Left colon (tissue), 2 donors: ENCODE results near the gene JTB. TPM values are rescaled to one million over a fixed set of nuclear protein-coding genes. Genes with fewer than 3 reads are reported as not detected.
A peak's percentile ranks its signal among the peaks of the same experiment; 100 is the strongest.

Experiments
- ATAC-seq: fragments of 200-7000 bp; cut with Tn5 transposase; one replicate; pipeline ENCODE4 v1.9.1; 2020; ENCODE audit warnings: mild to moderate bottlenecking, moderate library complexity
- DNase-seq, 2 donors: peaks; one replicate each; pipeline ENCODE4 v3.0.0-alpha.2; 2020
- intact Hi-C, 2 donors: fragments of 100-400 bp; cut with DNase I in 1 of 2; cut with micrococcal nuclease in 1 of 2; formaldehyde crosslinking; loops; one replicate each; pipeline versions ENCODE4 v1.11.2 to v1.14.0; 2022; cut with DNase I, micrococcal nuclease
- total RNA-seq, 2 donors: library from RNA; stranded (reverse); fragmentation: NEBNext Ultra II Directional; extraction: Animal tissue kit (Norgen Biotek cat#: 25700); gene quantifications; one replicate each; pipeline ENCODE4 v1.2.1, GENCODE V29; 2021
- donor health status: DM: no; HTN: no; CAD: no.
- donor health status: DM: yes; HTN: yes; CAD: no.

Gene JTB
- total RNA-seq, 2 donors from 2014 or later = 147 to 149 TPM

- intact Hi-C loops = no loop called here
- no peak for DNase-seq
- ATAC-seq = no peak
Observed at GRCh38 chr1:153959454-153959853, 18.0 kb downstream of the JTB start.

- intact Hi-C loops = no loop called here
- DNase-seq (peak in 1 of 2 donors; percentile 42), ATAC-seq (no peak)
Observed at GRCh38 chr1:153958961-153959260, 18.6 kb downstream of the JTB start.

- DNase-seq (peak; percentile 99 to 100), ATAC-seq (peak; percentile 85)
- intact Hi-C loops = no loop called here
Observed at GRCh38 chr1:153958111-153958960, 19.1 kb downstream of the JTB start, which contains the start of gene CRTC2. Gene CRTC2 (minus strand): TSS chr1:153958612. CDS start chr1:153958497, 115 bp downstream.

GRCh38 chr1:153957744-153958110 is 19.7 kb downstream of the JTB start:
- intact Hi-C loops = no loop called here
- DNase-seq (no peak), ATAC-seq (peak; percentile 7)

- DNase-seq (no peak), ATAC-seq (no peak)
- intact Hi-C loops = no loop called here
Observed at GRCh38 chr1:153956997-153957715, 20.3 kb downstream of the JTB start.

- no peak for ATAC-seq
- intact Hi-C loops = no loop called here
- no peak for DNase-seq
Observed at GRCh38 chr1:153954826-153955225, 22.6 kb downstream of the JTB start.

- no peak for ATAC-seq
- intact Hi-C loops = no loop called here
- no peak for DNase-seq
Observed at GRCh38 chr1:153953859-153954365, 23.6 kb downstream of the JTB start.

- ATAC-seq (no peak), DNase-seq (no peak)
- intact Hi-C loops = no loop called here
Observed at GRCh38 chr1:153951801-153952200, 25.7 kb downstream of the JTB start.

- intact Hi-C loops = no loop called here
- DNase-seq = no peak
- ATAC-seq = no peak
Observed at GRCh38 chr1:153951183-153951582, 26.3 kb downstream of the JTB start.

GRCh38 chr1:153946622-153947241 is 30.7 kb downstream of the JTB start, which contains the start of gene DENND4B:
Gene DENND4B (minus strand): TSS chr1:153946718. CDS start chr1:153944374, 2,344 bp downstream.
- intact Hi-C loops = loop anchor here in 1 of 2 donors (10.0 kb wide), 1 partner anchor 122 kb away; no protein-coding TSS in a partner anchor
- DNase-seq (peak; percentile 81 to 86), ATAC-seq (peak; percentile 81)

GRCh38 chr1:153945795-153946621 is 31.5 kb downstream of the JTB start:
- ATAC-seq (peak; percentile 85), DNase-seq (peak; percentile 91)
- intact Hi-C loops = loop anchor here in 1 of 2 donors (10.0 kb wide), 1 partner anchor 121 kb away; no protein-coding TSS in a partner anchor

- intact Hi-C loops = loop anchor here in 1 of 2 donors (10.0 kb wide), 1 partner anchor 120 kb away; no protein-coding TSS in a partner anchor
- peak; percentile 25 for ATAC-seq
Observed at GRCh38 chr1:153945131-153945794, 32.2 kb downstream of the JTB start.

GRCh38 chr1:153944827-153945117 is 32.7 kb downstream of the JTB start:
- ATAC-seq (no peak), DNase-seq (no peak)
- intact Hi-C loops = loop anchor here in 1 of 2 donors (10.0 kb wide), 1 partner anchor 120 kb away; no protein-coding TSS in a partner anchor

More at GRCh38 chr1:153945131-153945794, 32.2 kb downstream of the JTB start:
- DNase-seq = peak; percentile 66 to 71

- intact Hi-C loops = loop anchor here in 1 of 2 donors (10.0 kb wide), 1 partner anchor 119 kb away; no protein-coding TSS in a partner anchor
- no peak for ATAC-seq
- DNase-seq = no peak
Observed at GRCh38 chr1:153944005-153944826, 33.3 kb downstream of the JTB start.

GRCh38 chr1:153942766-153943549 is 34.5 kb downstream of the JTB start:
- no peak for ATAC-seq

More at GRCh38 chr1:153942766-153943549, 34.5 kb downstream of the JTB start:
- no peak for DNase-seq
- intact Hi-C loops = loop anchor here in 1 of 2 donors (10.0 kb wide), 1 partner anchor 118 kb away; no protein-coding TSS in a partner anchor
